ENCODE measurements around the gene TEX47.

- TF ChIP-seq CTCF (conservative IDR thresholded peaks at IDR 0.05; ENCODE audit: low read depth, low read length) (no peak), EZH2phosphoT487 (IDR thresholded peaks at IDR 0.05; ENCODE audit: borderline replicate concordance, low read length) (no peak)
Observed at GRCh38 chr7:88818552-88818951, 23.0 kb upstream of the TEX47 start.
